Activated naive CD4-positive, alpha-beta T cell treated with anti-CD3 and anti-CD28 coated beads, Interleukin-2, amount 10 ng/mL, durations not matched to agents 5 hours and 36 hours (primary cell): ENCODE data around the gene ASB15. TPM values are rescaled to one million over a fixed set of nuclear protein-coding genes. Genes with fewer than 3 reads are reported as not detected.

Source experiments
- total RNA-seq, 2 experiments: library from RNA; stranded (reverse); gene quantifications; one replicate each; pipeline ENCODE4 v1.2.3, GENCODE V29; 2021

ASB15 gene
- not detected for total RNA-seq

DNA sequence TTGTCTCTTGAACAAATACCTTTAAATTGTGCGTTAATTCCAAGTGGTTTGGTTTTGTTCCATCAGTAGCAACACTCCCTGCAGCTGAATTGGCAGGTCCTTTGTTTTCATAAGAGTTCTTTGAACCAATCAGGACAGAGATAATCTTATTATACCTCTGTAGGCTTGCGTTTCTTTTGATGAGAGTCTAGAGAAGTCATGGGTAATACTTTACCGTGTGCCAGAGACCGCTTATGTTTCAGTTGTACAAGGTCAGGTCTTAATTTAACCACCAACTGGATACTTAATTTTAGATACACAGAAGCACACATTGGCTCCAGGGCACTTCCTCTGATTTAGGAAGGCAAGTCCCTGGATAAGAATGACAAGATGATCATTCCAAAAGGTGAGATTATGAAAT is at the start of gene ASB15:
TSS of gene ASB15 (plus strand) at position 292 of the 400 bp plus-strand sequence. CDS start 12,682 bp downstream, outside the sequence.

DNA sequence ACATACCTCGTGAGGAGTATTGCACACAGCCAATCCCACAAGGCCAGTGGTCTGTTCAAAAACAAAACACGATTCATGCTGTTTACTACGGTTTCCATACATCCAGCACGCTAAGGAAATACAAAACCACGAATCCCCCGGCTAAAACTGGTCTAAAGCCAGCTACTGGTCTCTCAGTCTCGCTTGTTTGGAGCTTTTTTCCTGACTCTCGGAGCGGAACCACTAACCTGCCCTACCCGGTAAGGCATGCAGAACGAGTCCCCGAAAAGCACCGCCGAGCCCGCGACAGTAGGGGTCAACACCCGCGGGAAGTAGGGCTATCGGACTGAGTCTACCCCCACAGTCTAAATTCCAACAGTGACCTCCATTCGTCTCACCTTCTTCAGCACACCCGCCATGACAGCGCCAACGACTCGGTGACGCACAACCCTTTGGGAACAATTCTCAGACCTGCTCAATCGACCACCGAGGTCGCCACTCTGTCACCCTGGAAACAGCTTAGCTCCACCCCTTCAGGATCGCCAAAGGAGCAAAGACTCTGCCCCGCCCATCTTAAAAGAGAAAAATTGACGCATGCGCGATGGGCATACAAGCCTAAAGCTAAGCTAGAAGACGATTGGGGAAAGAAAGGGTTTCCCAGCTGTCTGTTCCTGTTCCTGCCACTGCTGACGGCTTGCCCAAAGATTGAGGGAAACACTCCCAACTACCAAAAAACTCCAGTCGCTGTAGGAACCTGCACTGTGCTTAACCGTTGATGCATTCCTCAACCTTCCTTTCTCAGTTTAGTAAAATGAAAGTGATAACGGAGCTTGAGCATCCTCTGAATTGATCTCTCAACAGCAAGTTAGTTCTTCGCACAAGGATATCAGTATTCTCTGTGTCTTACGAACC is 44.0 kb upstream of the ASB15 start, which contains the start of gene NDUFA5:
TSS of gene NDUFA5 (minus strand) at position 421 of the 891 bp plus-strand sequence. CDS start at position 398, 23 bp downstream.

DNA sequence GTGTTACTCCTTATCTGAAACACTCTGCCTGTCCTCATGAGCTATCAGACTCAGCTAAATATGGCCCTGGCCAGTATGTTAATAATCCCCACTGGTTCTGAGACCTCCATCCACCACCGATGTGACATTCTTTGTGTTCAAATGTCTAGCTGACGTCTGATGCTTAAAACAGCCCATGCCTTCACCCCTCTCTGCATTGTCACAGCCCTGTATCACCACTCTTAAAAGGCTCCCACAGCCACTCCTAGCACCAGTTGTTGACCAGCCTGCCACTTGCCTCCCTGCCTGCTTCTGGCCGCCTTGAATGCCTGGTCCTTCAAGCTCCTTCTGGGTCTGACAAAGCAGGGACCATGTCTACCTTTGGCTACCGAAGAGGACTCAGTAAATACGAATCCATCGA is 54.0 kb downstream of the ASB15 start, which contains the start of gene LMOD2:
TSS of gene LMOD2 (plus strand) at position 253 of the 400 bp plus-strand sequence. CDS start at position 351, 98 bp downstream.

Other genes starting within 250 kb of the ASB15 start
- under 1 TPM in 1 of 2 experiments, not detected in 1; 0.10 TPM for gene IQUB, start 67.2 kb upstream of the ASB15 start, total RNA-seq
- gene NDUFA5, start 44.0 kb upstream of the ASB15 start, total RNA-seq = 10 to 100 TPM; 48.8 to 52.2 TPM
- gene LMOD2, start 54.0 kb downstream of the ASB15 start, total RNA-seq = not detected
- gene WASL, start 147.2 kb downstream of the ASB15 start, total RNA-seq = 1 to 10 TPM; 8.0 to 8.5 TPM
- not detected for gene HYAL4, start 243.3 kb downstream of the ASB15 start, total RNA-seq